IPS DF 19.7 (cell line): ENCODE measurements around the gene ARR3.
A peak's percentile ranks its signal among the peaks of the same experiment; 100 is the strongest.
"Not testable (repeated sequence)": the region's sequence is repeated elsewhere in the genome, so short reads cannot be mapped to it uniquely, and the experiment has no call there.

Source experiments
- DNase-seq: peaks from one replicate; pipeline ENCODE4 v3.0.0-alpha.2; 2013; ENCODE audit warnings: low read depth, low spot score

ARR3 gene

GRCh38 chrX:70268034-70268433 lies at the start of gene ARR3:
Gene ARR3 (plus strand): TSS chrX:70268334. CDS start chrX:70269386, 1,052 bp downstream.
- no peak for DNase-seq

- no peak for DNase-seq
These were observed 48.0 kb upstream of the ARR3 start for GRCh38 chrX:70219938-70220764.

- no peak for DNase-seq
These were observed 42.1 kb upstream of the ARR3 start for GRCh38 chrX:70226048-70226447.

- no peak for DNase-seq
These were observed 41.4 kb upstream of the ARR3 start for GRCh38 chrX:70226687-70227086.

- no peak for DNase-seq
These were observed 36.5 kb upstream of the ARR3 start for GRCh38 chrX:70231666-70232065.

- no peak for DNase-seq
These were observed 33.8 kb upstream of the ARR3 start, which contains the start of gene AWAT1 for GRCh38 chrX:70234355-70234754. Gene AWAT1 (plus strand): TSS chrX:70234655. CDS start chrX:70234696, 41 bp downstream.

GRCh38 chrX:70240751-70241150 lies 27.4 kb upstream of the ARR3 start:
- no peak for DNase-seq

GRCh38 chrX:70241501-70241900 lies 26.6 kb upstream of the ARR3 start:
- no peak for DNase-seq

- not testable (repeated sequence) for DNase-seq
These were observed 24.5 kb upstream of the ARR3 start for GRCh38 chrX:70243601-70244000.

- DNase-seq, result no peak
These were observed 23.3 kb upstream of the ARR3 start for GRCh38 chrX:70244881-70245280.

GRCh38 chrX:70247252-70247651 lies 20.9 kb upstream of the ARR3 start:
- DNase-seq, result no peak

- DNase-seq, result no peak
These were observed 15.6 kb upstream of the ARR3 start for GRCh38 chrX:70252491-70252890.

- DNase-seq, result no peak
These were observed 14.6 kb upstream of the ARR3 start for GRCh38 chrX:70253377-70254062.

- DNase-seq, result no peak
These were observed 14.1 kb upstream of the ARR3 start for GRCh38 chrX:70254063-70254400.

GRCh38 chrX:70254909-70255308 lies 13.2 kb upstream of the ARR3 start:
- no peak for DNase-seq

GRCh38 chrX:70255452-70255851 lies 12.7 kb upstream of the ARR3 start:
- DNase-seq, result no peak

- no peak for DNase-seq
These were observed 10.5 kb upstream of the ARR3 start for GRCh38 chrX:70257423-70258288.

- no peak for DNase-seq
These were observed 8.0 kb upstream of the ARR3 start, which contains the start of gene P2RY4 for GRCh38 chrX:70260104-70260503. Gene P2RY4 (minus strand): TSS chrX:70260204. CDS start chrX:70259624, 580 bp downstream.

GRCh38 chrX:70262952-70263567 lies 5.1 kb upstream of the ARR3 start:
- peak; percentile 17 for DNase-seq

- no peak for DNase-seq
These were observed 3.4 kb upstream of the ARR3 start for GRCh38 chrX:70264784-70265183.

- not testable (repeated sequence) for DNase-seq
These were observed 5.9 kb downstream of the ARR3 start for GRCh38 chrX:70274029-70274428.

GRCh38 chrX:70279081-70279480 lies 10.9 kb downstream of the ARR3 start:
- DNase-seq, result no peak
